Measurements from ENCODE around the gene NSL1.

The NSL1 gene

GRCh38 chr1:212680680-212681389 is 110.7 kb downstream of the NSL1 start:
- no peak for DNase-seq

DNA sequence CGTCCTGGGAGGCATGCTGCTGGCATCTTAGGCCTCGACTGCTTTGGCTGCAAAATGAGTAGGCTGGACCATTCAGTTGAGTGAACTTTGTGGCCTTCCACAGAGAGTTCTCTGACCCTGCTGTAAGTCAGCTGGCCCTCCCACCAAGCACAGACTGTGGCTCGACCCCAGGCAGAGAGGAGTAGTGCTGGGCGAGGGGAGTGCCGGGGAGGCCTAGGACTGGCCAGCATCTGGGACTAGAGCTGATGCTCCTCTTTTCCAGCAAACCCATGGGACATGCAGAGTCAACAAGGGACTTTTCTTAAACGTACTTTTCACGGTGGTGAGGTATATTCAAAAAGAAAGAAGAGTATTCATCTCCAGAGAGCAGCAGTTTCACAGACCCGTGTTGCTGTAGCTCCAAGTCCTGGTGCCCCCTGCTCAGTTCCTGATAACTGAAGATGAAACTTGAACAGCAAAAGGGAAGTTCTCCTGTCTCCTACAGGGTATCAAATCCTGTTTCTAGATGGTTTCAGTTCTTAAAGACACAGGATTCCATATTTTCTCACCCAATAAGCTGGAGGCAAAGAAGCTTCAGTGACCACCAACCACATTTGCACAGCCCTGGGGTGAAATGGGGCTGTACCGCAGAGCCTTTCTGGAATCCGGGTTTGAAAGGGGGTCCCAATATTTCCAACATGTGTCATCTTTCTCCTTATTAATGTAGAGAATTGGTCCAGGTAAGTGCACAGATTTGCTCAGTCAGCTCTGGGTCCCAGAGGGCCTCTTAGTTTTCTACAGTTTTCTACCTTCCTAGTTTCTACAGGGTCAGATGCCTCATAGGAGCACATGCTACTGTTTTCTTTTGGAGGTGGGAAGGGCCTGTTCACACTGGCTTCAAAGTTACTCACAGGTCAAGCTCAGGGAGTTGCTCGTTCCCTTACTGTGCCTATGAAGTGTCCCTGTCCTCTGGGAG is 112.8 kb downstream of the NSL1 start:
- DNase-seq, result no peak

DNA sequence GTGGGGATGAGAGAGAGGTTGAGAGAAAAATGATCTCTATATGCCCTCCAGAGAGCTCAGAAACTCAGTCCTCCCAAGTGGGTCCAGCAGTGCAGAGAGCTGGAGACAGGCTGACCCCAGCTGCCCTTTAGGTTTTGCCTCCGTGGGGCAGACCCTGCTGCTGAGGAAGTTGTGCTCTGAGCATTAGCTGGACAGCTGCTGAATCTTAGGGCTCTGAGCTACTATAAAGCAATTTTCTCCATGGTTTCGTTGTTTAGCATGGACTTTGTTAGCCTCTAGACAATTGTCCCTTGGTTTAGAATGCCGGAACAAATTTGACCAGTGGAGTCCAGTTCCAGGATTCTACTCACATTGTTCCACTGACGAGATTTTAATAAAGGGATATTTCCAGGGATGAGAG is 114.0 kb downstream of the NSL1 start:
- DNase-seq, result no peak

GRCh38 chr1:212677136-212677535 is 114.4 kb downstream of the NSL1 start:
- DNase-seq, result no peak

Measured in stimulated activated CD4-positive, alpha-beta T cell treated with anti-CD3 and anti-CD28 coated beads, Interleukin-2, amount 100 ng/mL, for 48 hours (primary cell).